GM12875 (cell line): ENCODE measurements around the gene RHBDD2.

Source experiments
- H3K4me3 ChIP-seq: one replicate; pipeline ENCODE4 v1.5.1; 2011; ENCODE audit warnings: low read depth, low read length, control low read depth
- TF ChIP-seq, protein P1 (sequence below): IDR thresholded peaks from 2 replicates; pipeline ENCODE4 v1.5.1; 2011; ENCODE audit warnings: low read depth, mild to moderate bottlenecking, control low read depth, inconsistent platforms, low read length, moderate library complexity, borderline replicate concordance; ENCODE audit not compliant: insufficient read depth

The RHBDD2 gene

DNA sequence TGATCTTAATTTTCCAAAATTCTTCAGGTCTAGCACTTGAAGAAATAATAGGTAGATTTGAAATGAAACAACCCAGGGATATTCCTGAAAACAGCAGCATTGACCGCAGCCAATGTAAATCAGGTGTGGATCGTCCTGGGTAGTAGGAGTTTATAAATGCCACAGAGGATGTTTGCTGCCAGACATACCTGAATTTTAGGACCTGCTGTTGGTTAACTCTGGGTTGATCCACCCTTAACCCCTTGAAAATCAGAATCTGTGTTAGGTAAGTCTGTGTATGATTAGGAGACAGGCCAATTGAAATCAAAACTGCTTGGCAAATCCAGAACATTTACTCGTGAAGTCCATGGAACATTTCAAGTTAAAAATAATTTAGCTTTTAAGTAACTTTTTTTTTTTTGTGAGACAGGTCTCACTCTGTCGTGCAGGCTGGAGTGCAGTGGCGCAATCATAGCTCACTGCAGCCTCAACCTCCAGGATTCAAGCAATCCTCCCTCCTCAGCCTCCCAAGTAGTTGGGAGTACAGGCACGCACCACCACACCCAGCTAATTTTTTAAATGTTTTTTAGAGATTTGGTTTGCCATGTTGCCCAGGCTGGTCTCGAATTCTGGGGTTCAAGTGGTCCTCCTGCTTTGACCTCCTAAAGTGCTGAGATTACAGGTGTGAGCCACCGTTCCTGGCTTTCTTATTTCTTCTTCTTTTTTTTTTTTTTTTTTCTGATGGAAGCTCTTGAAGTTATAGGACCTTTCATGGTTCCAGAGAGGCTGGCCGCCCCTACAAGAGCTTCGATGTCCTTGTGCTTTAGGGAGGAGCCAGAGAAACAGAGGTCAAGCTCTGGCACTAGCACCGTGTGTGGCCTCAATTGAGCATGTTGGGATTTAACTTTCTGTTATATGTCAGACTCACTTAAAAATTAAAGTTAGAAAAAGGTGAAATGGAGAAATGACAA is 38.1 kb downstream of the RHBDD2 start:
- H3K4me3 ChIP-seq: no peak overlapping the region
- TF ChIP-seq, protein P1, sequence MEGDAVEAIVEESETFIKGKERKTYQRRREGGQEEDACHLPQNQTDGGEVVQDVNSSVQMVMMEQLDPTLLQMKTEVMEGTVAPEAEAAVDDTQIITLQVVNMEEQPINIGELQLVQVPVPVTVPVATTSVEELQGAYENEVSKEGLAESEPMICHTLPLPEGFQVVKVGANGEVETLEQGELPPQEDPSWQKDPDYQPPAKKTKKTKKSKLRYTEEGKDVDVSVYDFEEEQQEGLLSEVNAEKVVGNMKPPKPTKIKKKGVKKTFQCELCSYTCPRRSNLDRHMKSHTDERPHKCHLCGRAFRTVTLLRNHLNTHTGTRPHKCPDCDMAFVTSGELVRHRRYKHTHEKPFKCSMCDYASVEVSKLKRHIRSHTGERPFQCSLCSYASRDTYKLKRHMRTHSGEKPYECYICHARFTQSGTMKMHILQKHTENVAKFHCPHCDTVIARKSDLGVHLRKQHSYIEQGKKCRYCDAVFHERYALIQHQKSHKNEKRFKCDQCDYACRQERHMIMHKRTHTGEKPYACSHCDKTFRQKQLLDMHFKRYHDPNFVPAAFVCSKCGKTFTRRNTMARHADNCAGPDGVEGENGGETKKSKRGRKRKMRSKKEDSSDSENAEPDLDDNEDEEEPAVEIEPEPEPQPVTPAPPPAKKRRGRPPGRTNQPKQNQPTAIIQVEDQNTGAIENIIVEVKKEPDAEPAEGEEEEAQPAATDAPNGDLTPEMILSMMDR: no peak

DNA sequence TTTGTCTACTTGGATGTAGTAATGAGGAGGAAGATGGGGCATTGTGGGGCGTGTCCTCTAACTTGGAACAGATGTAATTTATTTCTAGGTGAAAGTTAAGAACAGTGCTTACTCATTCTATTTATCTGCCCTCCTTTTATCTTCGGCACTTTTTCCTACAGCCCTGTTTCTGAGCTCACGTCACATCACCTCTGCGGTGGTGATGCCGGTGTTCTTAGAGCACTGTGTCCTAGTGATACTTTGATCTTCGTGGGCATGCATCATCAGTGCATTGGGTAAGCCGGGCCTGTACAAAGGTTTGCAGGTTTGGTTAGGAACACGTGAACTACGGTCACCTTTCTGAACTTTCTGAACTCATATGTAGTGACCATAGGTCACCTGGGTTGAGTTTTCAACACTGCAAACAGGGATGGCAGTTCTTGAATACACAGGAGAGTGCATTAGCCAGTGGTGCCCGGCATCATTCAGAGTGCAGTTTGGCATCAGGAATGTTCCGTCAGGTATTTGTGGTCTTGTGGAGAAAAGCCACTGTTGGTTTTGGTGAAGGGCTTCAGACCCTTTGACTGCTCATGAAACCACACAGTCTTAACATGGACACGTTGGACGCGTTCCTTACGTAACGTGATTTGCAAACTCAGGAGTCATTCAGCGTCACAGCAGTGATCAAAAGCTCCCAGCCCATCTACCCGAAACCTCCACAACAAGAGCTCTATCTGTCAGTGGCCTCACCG is 41.8 kb downstream of the RHBDD2 start:
- H3K4me3 ChIP-seq: no peak overlapping the region
- TF ChIP-seq, protein P1: no peak

DNA sequence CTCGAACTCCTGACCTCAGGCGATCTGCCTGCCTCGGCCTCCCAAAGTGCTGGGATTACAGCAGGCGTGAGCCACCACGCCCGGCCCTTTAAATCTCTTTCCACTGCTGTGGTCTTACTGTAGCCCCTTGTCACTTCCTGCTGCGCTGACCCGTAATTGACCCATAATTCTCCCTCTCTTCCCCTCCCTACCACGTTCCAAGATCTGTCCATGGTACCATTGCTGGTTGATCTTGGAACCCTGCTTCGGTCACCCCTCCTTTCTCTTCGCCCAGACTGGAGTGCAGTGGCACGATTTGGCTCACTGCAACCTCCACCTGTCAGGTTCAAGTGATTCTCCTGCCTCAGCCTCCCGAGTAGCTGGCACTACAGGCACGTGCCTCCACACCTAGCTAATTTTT is 42.6 kb downstream of the RHBDD2 start:
- TF ChIP-seq, protein P1: no peak
- H3K4me3 ChIP-seq: no peak overlapping the region

DNA sequence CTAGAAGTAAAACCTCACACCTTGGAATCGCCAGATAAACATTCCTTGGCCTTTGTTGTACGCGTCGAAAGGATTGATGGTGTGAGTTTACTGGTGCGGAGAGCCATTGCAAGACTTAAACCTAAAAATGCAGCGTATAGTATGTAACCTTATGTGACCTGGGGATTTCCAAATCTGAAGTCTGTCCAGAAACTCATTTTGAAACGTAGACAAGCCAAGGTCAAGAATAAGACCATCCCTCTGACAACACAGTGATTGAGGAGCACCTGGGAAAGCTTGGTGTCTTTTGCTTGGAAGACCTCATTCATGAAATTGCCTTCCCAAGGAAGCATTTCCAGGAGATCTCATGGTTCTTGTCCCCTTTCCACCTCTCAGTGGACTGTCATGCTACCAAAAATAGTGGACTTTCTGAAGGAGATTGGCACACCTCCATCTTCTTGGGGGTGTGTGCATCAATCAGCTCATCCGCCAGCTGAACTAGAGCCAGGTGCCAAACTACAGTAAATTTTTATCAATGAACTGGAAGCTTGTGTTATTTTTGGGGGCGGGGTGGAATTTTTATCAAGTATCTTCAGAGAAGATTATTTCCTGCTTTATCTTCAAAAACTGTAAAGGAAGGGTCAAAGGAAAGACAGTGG is 44.3 kb downstream of the RHBDD2 start:
- H3K4me3 ChIP-seq: no peak overlapping the region
- TF ChIP-seq, protein P1: no peak

DNA sequence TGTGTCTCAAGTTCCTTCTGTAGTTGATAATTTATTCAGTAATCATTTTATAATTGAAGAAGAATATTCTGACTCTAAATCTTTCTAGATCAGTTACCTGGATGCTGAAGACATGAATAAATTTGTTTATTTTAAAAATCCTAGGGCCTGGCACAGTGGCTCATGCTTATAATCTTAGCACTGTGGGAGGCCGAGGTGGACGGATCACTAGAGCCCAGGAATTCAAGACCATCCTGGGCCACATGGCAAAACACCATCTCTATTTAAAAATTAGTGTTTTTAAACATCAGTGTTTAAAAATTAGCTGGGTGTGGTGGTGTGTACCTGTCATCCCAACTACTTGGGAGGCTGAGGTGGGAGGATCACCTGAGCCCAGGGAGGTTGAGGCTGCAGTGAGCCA is 45.4 kb downstream of the RHBDD2 start:
- TF ChIP-seq, protein P1: no peak
- H3K4me3 ChIP-seq: no peak overlapping the region

DNA sequence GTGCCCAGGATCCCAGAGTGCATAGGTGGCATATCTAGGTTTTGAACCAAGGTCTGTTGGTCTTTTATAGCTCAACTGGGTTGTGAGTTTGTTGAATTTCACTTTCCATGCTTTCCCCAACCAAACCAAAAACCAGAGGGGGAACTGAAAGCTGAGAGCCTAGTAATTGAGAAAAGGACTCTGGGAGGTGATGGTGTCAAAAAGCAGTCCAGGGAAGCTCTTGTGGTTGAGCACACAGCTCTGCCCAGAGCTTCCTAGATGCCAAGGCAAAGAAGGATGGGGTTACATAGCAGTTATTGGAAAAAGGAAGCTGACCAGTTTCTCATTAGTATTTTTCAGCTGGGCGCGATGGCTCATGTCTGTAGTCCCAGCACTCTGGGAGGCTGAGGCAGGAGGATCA is 46.1 kb downstream of the RHBDD2 start:
- H3K4me3 ChIP-seq: no peak overlapping the region
- TF ChIP-seq, protein P1: no peak
